NCI-H2081 (cell line): ENCODE measurements around the gene YBEY.

ENCODE experiments used
- DNase-seq, 2 experiments: peaks; one replicate each; lab custom pipeline; 2025; lab: John Stamatoyannopoulos, UW

Gene YBEY

DNA sequence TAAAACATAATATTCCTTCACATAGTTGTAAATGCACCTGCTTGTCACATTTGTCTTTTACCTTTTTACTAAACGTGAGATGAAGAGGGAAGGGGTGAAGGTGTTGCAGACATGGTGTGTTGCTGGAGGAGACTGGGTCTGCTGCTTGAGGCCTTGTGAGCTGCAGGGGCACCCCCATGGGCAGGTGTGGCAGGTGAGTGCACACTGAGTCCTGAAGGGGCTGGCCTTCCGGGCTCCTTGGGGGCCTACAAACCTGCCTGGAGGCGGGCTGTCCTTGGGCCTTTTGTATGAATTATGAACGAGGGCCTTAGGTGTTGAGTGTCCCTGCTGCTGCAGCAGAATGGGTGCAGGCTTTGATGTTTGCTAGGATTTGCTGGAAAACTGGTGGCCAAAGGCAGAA is 41.6 kb downstream of the YBEY start:
- DNase-seq: no peak

- no peak for DNase-seq
Observed at GRCh38 chr21:46328151-46328550, 42.0 kb downstream of the YBEY start.

- no peak for DNase-seq
Observed at GRCh38 chr21:46329796-46330195, 43.7 kb downstream of the YBEY start.

DNA sequence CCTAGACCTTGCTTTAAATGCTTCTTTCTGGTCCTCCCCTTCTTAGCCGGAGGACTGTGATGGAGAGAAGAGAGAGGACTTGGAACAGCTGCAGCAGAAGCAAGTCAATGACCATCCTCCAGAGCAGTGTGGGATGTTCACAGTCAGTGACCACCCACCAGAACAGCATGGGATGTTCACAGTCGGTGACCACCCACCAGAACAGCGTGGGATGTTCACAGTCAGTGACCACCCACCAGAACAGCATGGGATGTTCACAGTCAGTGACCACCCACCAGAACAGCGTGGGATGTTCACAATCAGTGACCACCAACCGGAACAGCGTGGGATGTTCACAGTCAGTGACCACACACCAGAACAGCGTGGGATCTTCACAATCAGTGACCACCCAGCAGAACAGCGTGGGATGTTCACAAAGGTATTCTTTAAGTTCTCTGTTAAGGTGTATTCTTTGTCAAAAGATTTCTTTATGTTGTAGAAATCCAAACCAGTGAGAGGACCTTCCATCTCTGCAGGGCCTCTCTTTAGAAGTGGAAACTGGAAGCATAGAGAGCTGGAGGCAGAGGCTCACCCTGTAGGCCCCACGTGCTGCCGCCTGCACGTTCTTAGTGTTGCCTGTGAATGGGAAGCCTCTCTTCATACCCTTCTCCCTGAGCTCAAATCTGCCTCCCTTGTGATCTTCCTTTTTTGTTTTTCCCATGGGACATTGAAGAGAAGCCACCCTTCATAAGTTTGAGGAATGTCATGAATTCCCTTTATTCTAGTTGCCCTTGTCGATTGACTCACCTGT is 48.4 kb downstream of the YBEY start:
- no peak for DNase-seq

DNA sequence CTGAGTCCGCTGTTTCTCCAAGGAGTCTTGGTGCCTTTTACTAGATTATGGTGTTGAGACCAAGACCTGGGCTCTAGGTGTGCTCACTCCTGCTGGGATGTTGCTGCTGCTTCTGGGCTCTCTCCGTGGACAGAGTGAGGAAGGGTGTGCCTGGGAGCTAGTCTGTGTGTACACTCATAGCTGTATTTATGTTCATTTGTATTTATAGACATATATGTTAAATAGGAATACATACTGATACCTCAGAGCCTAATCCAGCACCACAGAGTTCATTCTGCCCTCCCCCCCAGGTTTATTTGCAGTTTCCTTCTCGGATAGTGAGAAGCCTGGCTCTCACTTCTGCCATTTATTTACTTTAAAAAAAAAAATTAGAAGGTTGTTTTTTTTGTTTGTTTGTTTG is 50.5 kb downstream of the YBEY start:
- no peak for DNase-seq

- DNase-seq: no peak
Observed at GRCh38 chr21:46340998-46341397, 54.9 kb downstream of the YBEY start.

DNA sequence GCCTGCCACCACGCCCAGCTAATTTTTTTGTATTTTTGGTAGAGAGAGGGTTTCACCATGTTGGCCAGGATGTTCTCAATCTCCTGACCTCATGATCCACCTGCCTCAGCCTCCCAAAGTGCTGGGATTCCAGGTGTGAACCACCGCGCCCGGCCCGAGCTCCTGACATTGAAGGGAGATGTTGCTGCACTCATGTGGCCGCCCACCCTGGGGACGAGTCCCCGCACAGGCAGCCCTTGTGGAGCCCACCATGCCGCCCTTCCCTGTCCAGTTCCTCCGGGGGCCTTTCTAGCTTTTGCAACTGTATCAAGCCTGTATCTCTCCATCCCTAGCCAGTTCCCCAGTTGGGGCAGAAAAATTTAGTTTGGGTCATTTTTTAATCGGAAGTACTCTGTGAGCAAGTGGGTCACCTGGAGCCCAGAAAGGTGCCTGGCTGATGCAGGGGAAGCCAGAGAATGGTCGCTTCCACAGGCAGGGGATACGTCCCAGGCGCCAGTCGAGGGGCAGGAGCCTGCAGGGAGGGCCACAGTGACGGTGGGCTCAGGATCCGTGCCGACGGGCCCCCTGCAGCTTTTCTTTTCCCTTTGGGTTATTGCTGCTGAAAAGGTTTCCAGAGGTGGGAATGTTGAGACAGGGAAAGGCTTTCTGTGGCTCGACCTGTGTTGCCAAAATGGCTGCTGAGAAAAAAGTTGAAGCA is 58.2 kb downstream of the YBEY start:
- no peak for DNase-seq

- DNase-seq: no peak
Observed at GRCh38 chr21:46345861-46346260, 59.7 kb downstream of the YBEY start.

DNA sequence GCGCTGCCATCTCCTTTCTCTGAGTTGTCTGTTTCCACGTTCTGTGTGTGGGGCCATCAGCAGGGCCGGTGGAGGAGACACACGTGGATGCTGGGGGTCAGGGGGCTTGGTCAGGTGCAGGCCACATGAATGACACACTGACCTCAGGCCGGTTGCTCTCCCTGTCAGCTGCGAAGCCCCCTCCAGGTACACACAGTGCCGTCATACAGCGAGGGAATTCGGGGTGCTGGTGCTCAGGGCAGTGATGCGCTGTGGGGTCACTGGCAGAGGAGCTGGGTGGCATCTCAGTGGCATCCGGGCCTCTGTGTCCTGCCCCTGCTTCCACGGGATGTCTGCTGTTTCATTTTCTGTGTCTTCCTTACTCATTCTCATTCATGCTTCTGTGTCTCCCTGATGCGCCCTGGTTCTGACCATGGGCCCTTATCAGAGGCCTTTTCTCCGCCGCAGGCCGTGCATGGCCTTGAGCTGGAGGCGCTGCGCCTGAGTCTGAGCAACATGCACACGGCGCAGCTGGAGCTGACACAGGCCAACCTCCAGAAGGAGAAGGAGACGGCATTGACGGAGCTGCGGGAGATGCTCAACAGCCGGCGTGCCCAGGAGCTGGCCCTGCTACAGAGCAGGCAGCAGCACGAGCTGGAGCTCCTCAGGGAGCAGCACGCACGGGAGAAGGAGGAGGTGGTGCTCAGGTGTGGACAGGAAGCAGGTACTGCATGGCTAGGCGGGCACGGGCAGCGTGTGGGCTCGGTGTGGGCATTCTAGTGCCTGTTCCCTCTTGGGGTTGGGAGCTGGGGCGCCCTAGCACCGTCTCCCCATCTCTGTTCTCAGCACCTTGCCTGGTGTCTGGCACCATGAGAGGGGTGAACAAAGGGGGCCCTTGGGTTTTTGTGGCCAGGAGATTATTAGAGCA is 60.4 kb downstream of the YBEY start:
- no peak for DNase-seq

DNA sequence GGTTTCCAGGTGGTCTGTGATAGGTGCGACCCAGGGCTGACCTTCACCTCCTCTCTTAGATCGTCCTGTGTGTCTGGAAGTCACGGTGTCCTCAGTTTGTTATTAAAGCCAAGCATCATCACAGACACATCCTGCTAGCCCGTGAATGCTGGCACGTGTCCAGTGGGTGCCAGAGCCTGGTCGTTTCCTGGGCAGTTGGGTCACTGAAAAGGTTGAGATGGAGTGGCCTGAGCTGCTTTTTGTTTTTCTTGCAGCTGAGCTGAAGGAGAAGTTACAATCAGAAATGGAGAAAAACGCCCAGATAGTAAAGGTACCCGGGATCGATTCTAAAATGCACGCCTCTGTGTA is 61.0 kb downstream of the YBEY start:
- no peak for DNase-seq
